ENCODE measurements around the gene PVALEF.

DNA sequence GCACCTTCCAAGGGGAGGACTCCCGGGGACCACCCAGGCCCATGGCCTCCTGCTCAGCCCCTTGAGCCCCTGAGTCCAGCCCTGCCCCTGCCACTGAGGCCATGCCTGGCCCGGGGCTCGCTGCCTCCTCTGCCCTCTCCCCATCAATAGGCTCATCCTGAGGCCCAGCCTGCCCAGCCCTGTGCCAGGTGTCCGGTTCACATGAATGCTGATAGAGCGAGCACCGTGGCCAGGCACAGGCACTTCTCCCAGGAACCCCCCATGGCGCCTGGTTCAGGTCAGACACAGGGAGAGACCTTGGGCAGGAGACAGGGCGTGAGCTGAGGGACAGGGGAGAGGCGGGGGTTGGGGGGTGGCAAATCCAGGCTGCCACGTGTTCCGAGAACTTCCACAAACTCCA, 2.8 kb upstream of the PVALEF start:
- TF ChIP-seq ZNF274 (IDR thresholded peaks at IDR 0.05; ENCODE audit: low read depth, low read length): no peak
- TF ChIP-seq YY1 (IDR thresholded peaks at IDR 0.05; ENCODE audit: insufficient read depth, insufficient read length): no peak
- no peak for TF ChIP-seq SUZ12 (IDR thresholded peaks at IDR 0.05; ENCODE audit: extremely low read depth, insufficient read depth, insufficient read length)

Measured in NT2/D1 (cell line).